ENCODE data around the gene NEK7.

The NEK7 gene

GRCh38 chr1:198150369-198150768 lies 6.4 kb upstream of the NEK7 start:
- no peak for DNase-seq

DNA sequence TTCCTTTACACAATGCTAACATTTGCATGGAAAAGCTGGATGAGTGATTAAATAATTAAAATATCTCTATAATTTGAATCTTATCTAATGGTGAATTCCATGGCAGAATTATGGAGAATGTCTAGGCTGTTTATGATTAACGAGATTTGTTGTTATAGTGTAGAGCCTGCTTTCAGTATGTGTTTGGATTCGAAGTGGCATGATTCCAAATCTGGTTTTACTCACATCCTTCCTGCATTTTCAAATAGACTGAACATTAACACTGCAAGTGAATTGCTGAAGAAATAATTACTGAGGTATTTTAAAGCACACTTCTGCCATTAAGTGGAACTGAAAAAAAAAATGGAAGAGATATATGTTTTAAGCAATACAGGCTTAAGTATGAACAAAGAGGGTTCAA lies 5.1 kb upstream of the NEK7 start:
- DNase-seq = no peak

- DNase-seq = no peak
Measured at GRCh38 chr1:198153103-198153502, 3.7 kb upstream of the NEK7 start.

GRCh38 chr1:198153804-198154203 lies 3.0 kb upstream of the NEK7 start:
- no peak for DNase-seq

GRCh38 chr1:198155253-198155652 lies 1.5 kb upstream of the NEK7 start:
- DNase-seq = no peak

DNA sequence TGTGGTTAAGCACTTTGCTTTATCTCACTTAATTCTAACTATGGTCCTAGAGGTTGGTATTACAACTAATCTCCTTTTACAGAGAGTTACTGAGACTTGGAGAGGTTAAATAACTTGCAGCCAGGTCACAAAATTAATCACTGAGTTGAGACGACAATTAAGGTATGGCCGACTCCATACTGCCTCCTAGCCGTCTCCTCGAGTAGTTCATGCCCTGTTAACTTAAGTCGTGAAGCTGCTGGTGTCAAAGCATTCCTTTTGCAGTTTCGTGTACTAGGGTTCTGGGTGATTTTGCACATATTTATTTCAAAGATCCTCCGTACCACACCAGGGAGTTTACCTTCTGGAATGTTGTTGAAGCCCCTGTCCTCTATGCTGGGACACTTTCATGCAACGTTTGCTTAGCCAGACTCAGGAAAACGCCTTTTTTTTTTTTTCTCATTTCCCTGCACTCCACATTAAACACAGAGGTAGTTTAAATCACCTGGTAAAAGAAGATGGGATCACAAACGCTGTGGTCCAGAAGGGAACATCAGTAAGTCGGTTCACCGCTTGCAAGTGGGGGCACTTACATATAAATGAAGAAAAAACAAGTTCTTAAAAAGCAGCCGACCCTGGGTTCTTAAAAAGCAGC lies 570 bp upstream of the NEK7 start:
- DNase-seq = peak; percentile 21

DNA sequence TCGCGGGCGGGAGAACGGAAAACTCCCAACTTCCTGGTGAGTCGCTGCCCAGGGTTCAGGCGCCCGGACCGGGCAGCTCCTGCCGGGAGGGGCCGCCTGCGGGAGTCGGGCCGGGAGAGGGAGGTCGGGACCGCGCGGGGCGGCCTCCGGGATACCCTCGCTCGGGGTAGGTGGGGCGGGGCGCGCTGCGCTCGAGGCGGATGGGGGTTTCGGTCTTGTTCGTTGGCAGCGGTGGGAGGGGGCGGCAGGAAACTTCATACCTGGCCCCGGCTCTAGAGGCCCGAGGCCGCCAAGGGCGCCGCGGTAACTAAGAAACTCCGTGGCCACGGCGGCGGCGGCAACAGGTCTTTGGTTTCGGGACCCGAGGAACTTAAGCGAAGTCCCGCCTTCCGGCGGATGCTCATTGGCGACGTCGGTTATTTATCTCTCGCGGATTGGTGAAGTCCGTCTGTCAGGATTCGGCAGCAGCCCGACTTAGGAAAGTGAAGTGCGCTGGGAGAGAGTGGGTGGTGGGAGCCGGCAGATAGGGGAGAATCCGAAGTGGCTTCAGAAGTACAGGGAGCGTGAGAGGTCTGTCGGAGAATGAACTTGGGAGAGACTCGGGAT lies 546 bp downstream of the NEK7 start:
- DNase-seq = peak; percentile 85

DNA sequence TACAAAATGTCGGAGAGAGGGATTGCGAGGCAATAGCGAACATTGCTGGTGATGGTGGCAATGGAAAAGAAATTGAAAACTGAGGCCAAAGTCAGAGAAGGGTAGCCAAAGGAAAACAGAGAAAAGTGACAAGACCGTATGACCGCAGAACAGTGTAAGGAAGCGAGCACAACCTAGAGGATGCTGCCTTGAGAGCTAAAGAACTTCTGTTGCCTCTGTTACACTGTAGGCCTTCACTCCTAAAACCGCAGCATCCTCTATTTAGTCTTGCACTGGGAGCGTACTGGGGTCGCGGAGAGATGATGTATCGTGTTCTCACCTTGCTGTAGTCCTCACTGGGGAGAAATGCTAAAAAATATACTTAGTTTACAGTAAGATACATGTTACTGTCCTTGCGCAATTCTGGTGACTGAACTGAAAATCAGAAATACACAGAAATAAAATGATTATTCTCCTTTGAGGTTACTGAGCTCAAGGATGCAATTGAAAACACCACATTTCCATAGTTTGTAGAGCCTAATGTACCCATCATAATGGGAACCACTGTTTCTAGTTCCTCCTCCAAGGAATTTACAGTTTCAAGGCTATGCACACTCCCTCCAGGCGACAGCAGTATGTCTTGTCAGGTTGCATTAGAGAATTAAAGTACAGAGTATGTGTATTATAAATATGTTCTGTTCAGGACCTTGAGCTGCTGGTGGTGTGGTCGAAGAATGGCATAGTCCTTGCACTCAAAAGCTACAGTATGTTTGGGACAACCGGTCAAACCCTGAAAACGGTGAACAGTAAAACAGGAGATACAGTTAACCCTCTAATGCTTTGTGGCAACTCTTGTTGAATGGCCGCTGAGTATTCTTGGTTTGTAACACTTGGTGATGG lies 1.3 kb downstream of the NEK7 start:
- DNase-seq = no peak

DNA sequence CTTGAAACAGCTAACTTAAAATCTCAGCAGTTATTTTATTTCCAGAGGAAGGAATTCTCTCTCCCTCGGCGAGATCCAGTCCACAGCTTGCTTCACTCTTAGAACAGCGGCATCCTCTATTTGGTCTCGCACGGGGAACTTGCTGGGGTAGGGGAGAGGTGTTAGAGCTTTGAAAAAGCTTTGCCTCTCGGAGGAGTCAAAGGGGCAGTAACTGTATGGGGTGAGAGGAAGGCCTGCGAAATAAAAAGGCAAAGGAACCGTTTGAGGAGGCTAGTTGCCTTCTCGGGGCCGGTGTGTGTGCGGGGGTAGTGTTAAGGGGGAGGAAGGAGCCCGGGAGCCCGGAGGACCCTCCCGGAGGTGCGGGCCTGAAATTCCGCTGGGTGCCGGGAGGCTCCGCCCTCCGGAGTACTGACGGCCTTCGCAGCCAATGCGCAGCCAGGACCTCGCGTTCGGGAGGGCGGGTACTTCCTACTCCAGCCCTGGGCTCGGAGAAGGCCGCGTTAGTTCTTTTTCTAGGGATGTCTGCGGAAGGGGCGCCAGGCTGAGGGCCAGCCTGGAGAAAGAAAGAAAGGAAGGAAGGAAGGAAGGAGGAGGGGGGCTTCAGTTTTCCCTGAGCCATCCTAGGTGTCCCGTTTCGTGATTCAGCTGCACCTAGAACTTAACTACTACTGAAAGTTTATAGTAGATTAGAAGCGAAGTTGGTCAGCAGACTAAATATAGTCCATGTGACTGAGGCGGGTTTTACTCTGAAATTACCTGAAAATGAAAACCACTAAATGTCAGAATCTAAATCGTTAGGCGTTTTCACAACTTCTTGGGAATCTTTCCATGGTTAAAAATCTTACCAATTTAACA lies 2.2 kb downstream of the NEK7 start:
- peak; percentile 82 for DNase-seq

DNA sequence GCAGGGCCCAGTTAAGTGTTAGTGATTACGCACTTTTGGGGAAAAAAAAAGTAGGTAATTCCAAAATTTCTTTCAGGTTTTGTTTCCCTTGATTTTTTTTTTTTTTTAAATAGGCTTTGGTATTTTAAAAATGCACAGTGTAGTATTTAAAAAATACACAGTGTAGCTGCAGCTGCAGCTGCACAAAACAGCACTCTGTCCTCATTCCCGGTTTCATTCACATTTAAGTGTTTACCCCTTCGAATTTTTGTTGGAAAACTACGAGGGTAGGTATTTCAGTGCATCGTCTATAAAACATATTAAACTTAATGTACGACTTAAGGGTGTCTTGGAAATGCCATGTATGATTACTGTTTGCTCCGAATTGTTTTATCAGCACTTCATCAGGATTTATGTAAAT lies 3.4 kb downstream of the NEK7 start:
- no peak for DNase-seq

- DNase-seq = no peak
Measured at GRCh38 chr1:198160946-198161614, 4.3 kb downstream of the NEK7 start.

DNA sequence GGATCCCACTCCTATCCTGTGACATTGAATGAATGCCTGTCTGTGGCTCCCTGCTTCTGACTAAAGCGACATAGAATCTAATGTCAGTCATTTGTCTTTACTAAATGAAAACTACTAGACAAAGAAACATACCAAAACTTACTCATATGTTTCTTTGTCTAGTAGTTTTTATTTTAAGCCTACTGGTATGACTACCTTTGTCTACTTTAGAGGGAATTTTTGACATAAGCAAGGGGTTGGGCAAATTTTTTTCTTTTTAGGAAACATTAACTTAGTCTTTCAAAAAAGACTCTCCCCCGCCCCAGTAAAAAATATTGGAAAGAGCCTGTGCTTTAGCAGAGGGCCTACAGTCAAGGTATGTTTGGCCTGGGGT lies 4.9 kb downstream of the NEK7 start:
- no peak for DNase-seq

DNA sequence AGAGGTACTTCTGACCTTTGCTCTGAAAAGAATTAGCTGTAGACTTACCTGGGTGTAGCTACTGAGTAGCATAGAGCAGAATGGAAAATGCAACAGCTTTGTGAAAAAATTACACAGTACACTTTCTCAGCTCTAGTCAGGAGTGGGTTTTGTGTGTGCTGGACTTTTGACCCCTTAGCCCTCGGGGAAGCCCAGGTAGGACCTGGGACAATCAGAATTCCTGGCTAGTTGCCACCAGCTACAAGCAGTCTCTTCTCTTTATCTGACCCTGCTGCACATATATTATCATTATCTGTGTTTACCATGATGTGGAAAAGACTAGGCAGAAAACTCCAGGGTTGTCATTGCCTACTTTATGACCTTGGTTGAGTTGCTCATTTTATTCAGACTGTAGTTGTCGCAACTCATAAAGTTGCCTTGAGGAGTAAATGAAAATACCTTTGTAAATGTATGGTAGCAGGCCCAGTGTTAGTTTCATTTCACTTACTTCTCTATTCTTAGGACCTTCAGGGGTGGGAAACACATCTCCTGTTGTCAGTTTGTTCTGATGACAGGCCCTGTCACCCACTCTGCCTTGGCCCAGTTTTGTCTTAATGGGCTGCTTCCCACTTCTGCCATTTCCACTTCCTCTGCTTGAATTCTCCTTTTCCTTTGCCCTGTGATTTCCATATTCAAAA lies 5.4 kb downstream of the NEK7 start:
- no peak for DNase-seq

DNA sequence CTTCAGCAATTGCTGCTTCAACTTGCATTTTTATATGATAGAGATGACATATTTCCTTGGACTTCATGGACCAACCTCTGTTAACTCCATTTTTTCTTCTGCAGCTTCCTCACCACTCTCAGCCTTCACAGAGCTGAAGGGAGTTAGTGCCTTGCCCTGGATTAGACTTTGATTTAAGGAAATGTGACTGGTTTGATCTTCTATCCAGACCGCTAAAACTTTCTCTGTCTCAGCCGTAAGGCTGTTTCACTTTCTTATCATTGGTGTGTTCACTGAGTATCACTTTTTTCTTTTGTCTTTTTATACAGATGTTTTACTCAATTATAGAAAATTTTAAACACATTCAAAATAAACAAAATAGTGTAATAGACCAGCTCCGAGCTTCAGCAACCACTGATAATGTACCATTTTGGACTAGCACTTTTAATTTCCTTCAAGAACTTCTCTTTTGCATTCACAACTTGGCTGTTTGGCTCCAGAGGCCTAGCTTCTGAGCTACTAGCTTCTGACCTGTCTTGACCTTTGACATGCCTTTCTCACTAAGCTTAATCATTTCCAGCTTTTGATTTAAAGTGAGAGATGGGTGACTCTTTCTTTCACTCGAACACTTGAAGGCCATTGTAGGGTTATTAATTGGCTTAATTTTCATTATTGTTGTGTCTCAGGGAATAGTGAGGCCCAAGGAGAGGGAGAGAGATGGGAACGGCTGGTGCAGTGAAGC lies 9.3 kb downstream of the NEK7 start:
- no peak for DNase-seq

DNA sequence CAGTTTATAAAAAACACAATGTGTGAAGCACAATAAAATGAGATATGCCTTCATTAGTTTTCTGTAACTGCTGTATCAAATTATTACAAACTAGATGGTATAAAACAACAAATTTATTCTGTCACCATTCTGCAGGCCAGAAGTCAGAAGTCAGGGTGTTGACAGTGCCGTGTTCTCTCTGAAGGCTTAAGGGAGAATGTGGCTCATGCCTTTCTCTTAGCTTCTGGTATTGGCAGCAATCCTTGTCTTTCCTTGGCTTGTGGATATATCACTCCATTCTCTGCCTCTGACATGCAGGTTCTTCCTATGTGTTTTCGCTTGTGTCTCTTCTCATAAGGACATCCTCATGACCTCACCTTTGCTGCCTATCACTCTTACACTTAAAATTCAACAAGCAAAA lies 10.1 kb downstream of the NEK7 start:
- no peak for DNase-seq

DNA sequence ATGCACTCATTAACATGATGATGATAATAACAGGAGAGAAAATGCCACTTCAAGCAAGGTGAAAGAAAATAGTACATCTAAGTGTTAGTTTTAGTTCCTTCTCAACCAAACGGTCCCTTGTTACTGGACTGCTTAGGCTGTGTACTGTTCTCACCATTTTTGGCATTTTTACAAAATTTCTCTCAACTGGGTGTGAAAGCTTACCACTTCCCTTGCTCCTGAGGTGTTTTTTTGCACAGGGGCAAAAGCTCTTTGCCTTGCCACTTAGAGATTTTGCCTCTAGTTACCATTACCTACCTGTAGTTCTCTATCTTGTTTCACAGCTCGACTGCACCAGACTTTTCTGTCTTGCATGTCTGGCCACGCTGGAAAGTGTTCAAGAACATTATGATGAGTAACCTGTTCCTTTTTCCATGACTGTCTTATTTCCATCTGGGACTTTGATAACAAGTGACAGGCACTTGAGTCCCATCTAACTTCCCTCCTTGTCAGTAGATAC lies 10.7 kb downstream of the NEK7 start:
- no peak for DNase-seq

DNA sequence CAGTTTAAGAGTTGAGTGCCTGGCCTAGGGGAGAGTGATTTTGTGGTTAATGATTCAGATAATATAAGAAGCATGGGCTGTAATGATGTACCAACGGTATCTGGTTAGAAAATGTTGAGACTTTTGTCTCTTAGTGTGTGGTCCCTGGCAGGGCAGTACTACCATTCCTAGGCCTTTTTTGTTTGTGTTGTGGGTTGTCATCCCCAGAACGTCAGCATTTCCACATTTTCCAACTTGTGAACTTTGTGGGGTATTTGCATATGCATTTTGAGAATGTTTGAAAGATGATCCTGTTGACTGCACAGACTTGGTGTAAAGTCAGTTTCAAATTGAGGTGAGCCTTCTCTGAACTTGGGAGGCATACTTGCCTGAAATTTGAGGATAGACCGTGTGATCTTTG lies 11.4 kb downstream of the NEK7 start:
- DNase-seq = no peak

- no peak for DNase-seq
Measured at GRCh38 chr1:198169672-198170071, 12.9 kb downstream of the NEK7 start.

- DNase-seq = no peak
Measured at GRCh38 chr1:198171667-198172540, 15.1 kb downstream of the NEK7 start.

GRCh38 chr1:198173832-198174231 lies 17.0 kb downstream of the NEK7 start:
- DNase-seq = no peak

Measured in NCI-H510A (cell line).